ENCODE results near the gene MAZ. TPM values are rescaled to one million over a fixed set of nuclear protein-coding genes. Genes with fewer than 3 reads are reported as not detected.
"Not testable (repeated sequence)": the region's sequence is repeated elsewhere in the genome, so short reads cannot be mapped to it uniquely, and the experiment has no call there.

The MAZ gene
- total and polyA plus RNA-seq, 8 donors: 11.7 to 865 (median 110) TPM

GRCh38 chr16:29790183-29790948 is 16.0 kb upstream of the MAZ start, which contains the start of gene KIF22:
Gene KIF22, plus strand, starts transcription at chr16:29790751. Its CDS starts 9 bp downstream, at chr16:29790760.
- no peaks in the 10 kb centered on the region for H3K36me3 ChIP-seq
- intact Hi-C loops (cut with DNase I; ENCODE audit: low total_unique reads): no loop called here
- peak; percentile 100 for DNase-seq
- no peaks in the 10 kb centered on the region for H3K9me3 ChIP-seq
- peak within 1 kb of the TSS; percentile 67 to 92 (median 84) for H3K4me3 ChIP-seq
- H3K4me1 ChIP-seq: peaks cover 4 to 34% (median 25%) of the 10 kb centered on the region in 4 donors
- no peaks in the 10 kb centered on the region for H3K27me3 ChIP-seq
- TF ChIP-seq CTCF (IDR thresholded peaks at IDR 0.05): peak in 5 of 7 experiments; percentile 60 to 83 (median 67)
- TF ChIP-seq POLR2AphosphoS5 (IDR thresholded peaks at IDR 0.05): peak; percentile 74 to 97 (median 83)
- TF ChIP-seq EP300 (IDR thresholded peaks at IDR 0.05): no peak
- WGBS, 5 donors: 0 to 1% (median 0%) methylated on average over 56 to 67 of the region's 67 CpGs
- H3K27ac ChIP-seq: peak within 1 kb of the TSS; percentile 86 to 91 (median 90)

- Histone ChIP-seq H3K9me3 (no peaks in the 10 kb centered on the region), H3K4me1 (peaks cover 4 to 31% (median 23%) of the 10 kb centered on the region in 4 donors), H3K4me3 (peak overlapping the region; percentile 67 to 92 (median 84)), H3K27ac (peak overlapping the region; percentile 22 to 91 (median 90)), H3K36me3 (no peaks in the 10 kb centered on the region), H3K27me3 (no peaks in the 10 kb centered on the region)
- intact Hi-C loops (cut with DNase I; ENCODE audit: low total_unique reads): no loop called here
- TF ChIP-seq EP300 (IDR thresholded peaks at IDR 0.05) (no peak), POLR2AphosphoS5 (IDR thresholded peaks at IDR 0.05) (no peak), CTCF (IDR thresholded peaks at IDR 0.05) (no peak), POLR2A (IDR thresholded peaks at IDR 0.05) (no peak)
- DNase-seq: no peak
- WGBS, 5 donors: 1 to 3% (median 2%) methylated on average over 21 to 31 of the region's 31 CpGs
Measured at GRCh38 chr16:29790949-29791844, 15.1 kb upstream of the MAZ start.

- H3K36me3 ChIP-seq: peaks cover 0 to 9% (median 6%) of the 10 kb centered on the region in 4 donors
- H3K27ac ChIP-seq: no peak overlapping the region
- H3K4me3 ChIP-seq: peak overlapping the region in 3 of 4 donors; percentile 67 to 92 (median 82)
- TF ChIP-seq POLR2AphosphoS5 (IDR thresholded peaks at IDR 0.05): no peak
- no peak for TF ChIP-seq POLR2A (IDR thresholded peaks at IDR 0.05)
- TF ChIP-seq CTCF (IDR thresholded peaks at IDR 0.05): no peak
- TF ChIP-seq EP300 (IDR thresholded peaks at IDR 0.05): no peak
- intact Hi-C loops (cut with DNase I; ENCODE audit: low total_unique reads): no loop called here
- H3K27me3 ChIP-seq: no peaks in the 10 kb centered on the region
- peaks cover 4 to 31% (median 23%) of the 10 kb centered on the region in 4 donors for H3K4me1 ChIP-seq
- DNase-seq: no peak
- 54 to 73% (median 61%) methylated on average over 9 of the region's 9 CpGs for WGBS, 5 donors
- no peaks in the 10 kb centered on the region for H3K9me3 ChIP-seq
Measured at GRCh38 chr16:29791845-29792807, 14.2 kb upstream of the MAZ start.

- H3K4me1 ChIP-seq: peaks cover 4 to 31% (median 23%) of the 10 kb centered on the region in 4 donors
- DNase-seq; H3K4me3 ChIP-seq; H3K27ac ChIP-seq; intact Hi-C loops (cut with DNase I; ENCODE audit: low total_unique reads); H3K9me3 ChIP-seq; H3K27me3 ChIP-seq: not testable (repeated sequence)
- 88 to 92% (median 91%) methylated on average over 18 of the region's 18 CpGs for WGBS, 5 donors
- H3K36me3 ChIP-seq: peaks cover under 1 to 19% (median 16%) of the 10 kb centered on the region in 4 donors
Measured at GRCh38 chr16:29793153-29793552, 13.2 kb upstream of the MAZ start.
